Fibroblast of peridontal ligament (primary cell): ENCODE data around the gene PCYT1B.
"Not testable (repeated sequence)": the region's sequence is repeated elsewhere in the genome, so short reads cannot be mapped to it uniquely, and the experiment has no call there.

Experiments
- DNase-seq: peaks from one replicate; pipeline ENCODE4 v3.0.0-alpha.2; 2010; ENCODE audit errors: extremely low read depth

The PCYT1B gene

GRCh38 chrX:24647257-24648058 is at the start of gene PCYT1B:
TSS of gene PCYT1B (minus strand) at chrX:24647347. CDS start at chrX:24647105, 242 bp downstream.
- peak; percentile 36 for DNase-seq

DNA sequence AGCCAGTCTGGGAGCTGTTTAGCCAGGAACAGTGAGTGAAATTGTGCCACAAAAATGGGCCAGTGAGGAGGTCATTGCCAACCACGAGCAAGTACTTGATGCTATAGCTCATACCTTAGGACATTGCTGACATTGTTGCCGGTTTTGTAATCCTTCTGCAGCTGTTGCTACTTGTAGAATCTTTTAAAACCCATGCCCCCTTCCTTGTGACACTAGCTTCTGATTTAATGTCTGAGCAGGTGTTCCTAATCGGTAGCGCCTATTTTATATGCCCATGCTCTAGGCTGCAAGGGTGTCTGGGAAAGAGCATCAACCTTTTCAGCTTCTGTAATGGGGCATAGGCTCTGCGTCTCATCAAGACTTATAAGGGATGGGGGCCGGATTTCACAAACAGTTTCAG is 49.1 kb upstream of the PCYT1B start:
- no peak for DNase-seq

GRCh38 chrX:24694825-24695224 is 47.7 kb upstream of the PCYT1B start:
- peak; percentile 5 for DNase-seq

DNA sequence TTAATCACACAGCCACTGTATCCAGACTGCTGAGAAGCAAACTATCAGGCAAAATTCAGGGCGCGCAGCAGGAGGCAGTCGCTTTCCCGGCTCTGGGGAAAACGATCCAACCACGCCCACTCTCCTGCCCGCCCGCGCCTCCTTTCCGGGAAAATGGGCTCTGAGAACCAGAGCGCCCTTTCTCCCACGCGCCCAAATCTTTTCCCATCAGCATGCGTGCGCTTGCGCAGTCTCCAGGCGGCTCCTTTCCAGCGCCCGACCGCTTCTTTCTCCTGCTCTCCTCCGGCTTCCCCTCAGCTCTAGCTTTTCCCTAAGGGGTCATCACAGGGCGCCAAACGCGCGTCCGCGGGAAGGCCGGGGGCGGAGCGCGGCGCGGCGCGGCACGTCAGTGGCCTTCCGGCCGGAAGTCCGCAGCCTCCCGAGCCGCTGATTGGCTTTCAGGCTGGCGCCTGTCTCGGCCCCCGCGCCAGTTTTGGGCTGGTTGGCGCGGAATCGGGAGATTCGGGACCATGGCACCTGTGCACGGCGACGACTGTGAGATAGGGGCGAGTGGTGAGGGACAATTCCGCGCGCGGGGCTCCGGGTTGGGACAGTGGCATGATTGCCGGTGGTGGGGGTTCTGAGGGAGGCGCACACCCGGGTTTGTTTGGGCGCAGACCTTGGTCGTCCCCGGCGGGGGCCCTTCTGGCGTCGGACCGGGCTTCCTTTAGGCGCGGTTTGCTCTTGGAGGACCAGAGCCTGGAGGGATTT is 46.5 kb upstream of the PCYT1B start, which contains the start of gene POLA1:
TSS of gene POLA1 (plus strand) at position 466 of the 750 bp plus-strand sequence. CDS start at position 510, 44 bp downstream.
- peak; percentile 95 for DNase-seq

- DNase-seq: no peak
These were observed 45.2 kb upstream of the PCYT1B start for GRCh38 chrX:24692305-24692704.

DNA sequence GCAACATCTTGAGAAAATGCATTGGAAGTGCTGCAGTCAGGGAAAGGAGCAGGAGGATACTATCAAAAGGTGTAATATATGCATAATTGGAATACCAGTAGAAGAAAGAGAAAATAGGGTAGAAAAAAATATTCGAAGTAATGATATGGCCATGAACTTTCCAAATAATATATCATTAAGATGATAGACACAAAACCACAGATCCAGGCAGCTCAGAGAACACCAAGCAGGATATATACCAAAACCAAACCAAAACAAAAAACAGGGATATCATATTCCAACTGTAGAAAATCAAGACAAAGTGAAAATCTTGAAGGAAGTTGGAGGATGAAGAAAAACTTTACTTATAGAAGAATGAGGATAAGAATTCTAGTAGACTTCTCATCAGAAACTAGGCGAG is 36.9 kb upstream of the PCYT1B start:
- DNase-seq: no peak

- DNase-seq: no peak
These were observed 35.7 kb upstream of the PCYT1B start for GRCh38 chrX:24682739-24683432.

DNA sequence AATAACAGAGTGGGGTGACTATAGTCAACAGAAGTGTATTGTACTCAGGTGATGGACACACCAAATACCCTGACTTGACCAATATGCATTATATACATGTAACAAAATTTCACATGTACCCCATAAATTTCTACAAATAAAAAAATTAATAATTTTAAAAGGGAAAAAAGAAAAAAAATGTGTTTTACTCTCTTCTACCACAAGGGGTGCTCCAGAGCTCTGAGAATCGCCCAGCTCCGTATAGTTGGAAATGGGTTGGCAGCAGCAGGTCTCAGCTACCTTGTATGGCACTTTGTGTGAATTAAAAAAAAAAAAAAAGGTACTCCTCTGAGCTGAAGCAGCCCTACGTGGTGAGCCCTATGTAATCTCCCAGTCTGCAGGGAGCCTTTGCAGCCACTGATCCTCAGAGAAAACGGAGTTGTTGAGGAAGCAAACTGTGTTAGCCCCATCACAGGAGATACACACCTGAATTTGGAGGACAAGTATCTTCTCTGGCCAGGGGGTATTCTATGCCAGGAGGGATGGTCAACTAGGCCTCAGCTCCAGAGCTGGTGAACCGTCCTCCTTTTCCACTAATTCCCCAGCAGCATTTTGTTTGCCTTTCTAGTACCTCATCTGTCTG is 29.4 kb upstream of the PCYT1B start:
- DNase-seq: peak; percentile 3

GRCh38 chrX:24673424-24673823 is 26.3 kb upstream of the PCYT1B start:
- DNase-seq: no peak

- no peak for DNase-seq
These were observed 25.6 kb upstream of the PCYT1B start for GRCh38 chrX:24672701-24673190.

DNA sequence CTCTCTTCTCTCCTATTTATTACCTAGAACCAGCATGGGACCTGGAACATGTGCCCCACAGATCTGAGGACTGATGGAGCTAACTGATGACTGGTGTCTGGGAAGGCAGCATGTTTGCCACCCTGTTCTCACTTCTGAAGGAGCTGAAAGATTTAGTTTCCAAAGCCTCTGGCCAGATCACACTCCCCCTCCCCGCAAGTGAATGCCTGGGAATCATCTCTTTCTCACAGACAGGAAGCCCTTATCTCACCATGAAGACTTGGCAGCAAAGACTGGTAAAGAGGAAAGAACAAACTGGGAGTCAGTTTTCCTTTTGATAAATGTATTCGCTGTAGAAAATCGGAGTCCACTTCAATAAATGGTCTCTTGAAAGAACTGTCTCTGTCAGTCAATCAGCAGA is 21.0 kb upstream of the PCYT1B start:
- DNase-seq: no peak

- DNase-seq: no peak
These were observed 15.2 kb upstream of the PCYT1B start for GRCh38 chrX:24662352-24662751.

DNA sequence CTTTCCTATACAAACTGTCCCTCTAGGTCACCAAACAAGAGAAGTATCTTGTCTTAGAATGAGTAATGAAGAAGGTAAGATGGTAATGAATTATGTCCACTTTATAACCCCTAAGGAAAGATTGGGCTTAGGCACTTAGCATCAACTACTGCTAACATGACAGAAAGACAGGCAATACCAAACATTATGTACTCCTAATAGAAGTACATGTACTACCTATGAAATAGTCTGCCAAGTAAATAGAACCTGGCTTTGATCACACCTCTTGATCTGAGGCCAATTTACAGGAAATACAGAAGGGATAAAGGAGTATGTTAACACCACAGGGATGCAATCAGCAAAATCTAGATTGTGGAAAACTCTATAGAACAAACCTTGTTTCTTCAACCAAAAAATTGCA is 14.1 kb upstream of the PCYT1B start:
- DNase-seq: no peak

- no peak for DNase-seq
These were observed 12.5 kb upstream of the PCYT1B start for GRCh38 chrX:24659646-24660045.

- DNase-seq: no peak
These were observed 12.0 kb upstream of the PCYT1B start for GRCh38 chrX:24659106-24659505.

- DNase-seq: no peak
These were observed 11.3 kb upstream of the PCYT1B start for GRCh38 chrX:24658421-24658820.

- DNase-seq: no peak
These were observed 10.7 kb upstream of the PCYT1B start for GRCh38 chrX:24657671-24658386.

- not testable (repeated sequence) for DNase-seq
These were observed 8.5 kb upstream of the PCYT1B start for GRCh38 chrX:24655679-24656078.

DNA sequence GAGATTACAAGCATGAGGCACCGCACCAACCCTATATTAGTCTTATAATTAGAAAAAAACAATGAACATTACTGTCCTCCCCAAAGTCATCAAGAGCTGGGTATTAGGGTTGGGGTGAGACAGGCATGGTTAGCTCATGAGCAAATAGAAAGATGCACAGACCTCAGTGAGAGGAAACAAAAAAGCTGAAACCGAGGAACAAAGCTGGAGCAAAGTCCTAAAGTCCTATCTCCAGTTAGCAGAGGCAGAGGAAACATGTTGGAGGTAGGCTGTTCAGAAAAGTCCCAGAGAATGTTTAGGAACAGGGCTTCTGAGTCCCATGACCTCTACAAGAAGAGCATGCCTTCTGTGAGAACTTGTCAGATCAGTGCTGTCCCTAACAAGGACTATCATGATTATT is 4.6 kb upstream of the PCYT1B start:
- no peak for DNase-seq

- no peak for DNase-seq
These were observed 1.3 kb upstream of the PCYT1B start for GRCh38 chrX:24648495-24648894.

- peak; percentile 4 for DNase-seq
These were observed 383 bp downstream of the PCYT1B start for GRCh38 chrX:24646745-24647182.
